NB4 (cell line): Measurements from ENCODE around the gene MALRD1.

ENCODE experiments used
- CTCF ChIP-seq: IDR thresholded peaks from one replicate; pipeline ENCODE4 v1.5.1; 2012; ENCODE audit warnings: low read depth, low read length
- MAX ChIP-seq: IDR thresholded peaks from 2 replicates; pipeline ENCODE4 v1.6.1; 2011; ENCODE audit warnings: low read depth, low read length
- MYC ChIP-seq: IDR thresholded peaks from 2 replicates; pipeline ENCODE4 v1.6.1; 2011; ENCODE audit warnings: low read depth, low read length
- POLR2A ChIP-seq: IDR thresholded peaks from 2 replicates; pipeline ENCODE4 v1.6.1; 2011; ENCODE audit warnings: mild to moderate bottlenecking; ENCODE audit not compliant: insufficient read length; ENCODE audit errors: extremely low read depth

GRCh38 chr10:19499291-19499770, 450.7 kb downstream of the MALRD1 start:
- TF ChIP-seq MAX (no peak), CTCF (no peak), POLR2A (no peak), MYC (no peak)
